A549 treated with GW870086 at 1 μM for 4 hours (cell line): ENCODE results near the gene MTHFD1. TPM values are rescaled to one million over a fixed set of nuclear protein-coding genes. Genes with fewer than 3 reads are reported as not detected.

Experiments
- total RNA-seq: library from RNA; stranded (reverse); fragments of 200-300 nt; extraction: Qiagen RNA extraction; gene quantifications from 5 replicates; pipeline ENCODE4 v1.2.3, GENCODE V29; 2022; ENCODE audit warnings: low read depth

The MTHFD1 gene
- 104 to 116 TPM (median 115 TPM) in 5 replicates for total RNA-seq

DNA sequence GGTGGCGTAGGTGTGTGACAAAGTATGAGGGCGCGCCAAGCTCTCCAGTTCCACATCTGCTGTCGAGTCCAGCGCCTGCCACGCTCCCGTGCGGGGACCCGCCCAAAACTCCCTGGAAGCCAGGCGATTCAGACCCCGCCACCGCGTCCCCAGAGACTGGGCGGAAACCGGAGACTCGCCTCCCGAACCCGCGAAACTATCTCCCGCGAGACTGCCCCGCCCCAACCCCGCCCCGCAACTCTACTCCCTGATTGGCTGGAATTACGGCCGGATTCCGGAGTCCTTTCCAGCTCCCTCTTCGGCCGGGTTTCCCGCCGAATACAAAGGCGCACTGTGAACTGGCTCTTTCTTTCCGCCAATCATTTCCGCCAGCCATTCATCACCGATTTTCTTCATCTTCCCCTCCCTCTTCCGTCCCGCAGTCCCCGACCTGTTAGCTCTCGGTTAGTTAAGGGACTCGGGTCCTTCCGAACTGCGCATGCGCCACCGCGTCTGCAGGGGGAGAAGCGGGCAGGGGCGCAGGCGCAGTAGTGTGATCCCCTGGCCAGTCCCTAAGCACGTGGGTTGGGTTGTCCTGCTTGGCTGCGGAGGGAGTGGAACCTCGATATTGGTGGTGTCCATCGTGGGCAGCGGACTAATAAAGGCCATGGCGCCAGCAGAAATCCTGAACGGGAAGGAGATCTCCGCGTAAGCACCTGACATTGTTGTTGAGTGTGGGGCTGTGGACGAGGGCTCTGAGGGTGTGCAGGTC, at the start of gene MTHFD1:
TSS of gene MTHFD1 (plus strand) at position 572 of the 751 bp plus-strand sequence. CDS start at position 647, 75 bp downstream.

DNA sequence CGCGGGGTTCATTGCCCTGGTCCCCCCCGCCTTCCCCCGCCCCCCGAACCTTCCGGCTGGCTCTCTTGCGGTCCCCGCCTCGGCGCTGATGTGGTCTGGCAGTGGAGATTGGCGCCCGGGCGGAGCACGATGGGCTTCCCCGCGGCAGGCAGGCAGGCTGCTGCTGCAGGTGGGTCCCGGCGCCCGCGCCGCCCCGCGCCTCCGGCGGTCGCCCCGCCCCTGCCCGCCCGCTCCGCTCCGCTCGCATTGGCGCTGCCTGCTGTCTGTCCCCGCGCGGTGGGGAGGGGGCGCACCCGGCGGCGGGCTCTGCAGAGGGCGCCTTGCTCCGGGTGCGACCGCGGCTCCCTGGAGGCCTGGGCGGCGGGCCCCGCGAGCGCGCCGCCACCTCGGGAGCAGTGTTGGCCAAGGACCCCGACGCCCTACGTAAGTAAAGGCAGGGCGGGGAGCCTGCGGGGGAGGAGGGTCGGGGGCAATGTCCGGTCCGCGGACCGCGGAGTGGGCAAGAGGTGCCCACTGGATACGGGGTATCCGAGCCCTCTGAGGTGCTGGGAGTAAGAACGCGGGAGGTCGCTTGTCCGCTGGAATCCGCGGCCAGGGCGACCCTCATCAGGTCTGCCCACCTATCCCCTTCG, 77.2 kb downstream of the MTHFD1 start, which contains the start of gene AKAP5:
TSS of gene AKAP5 (plus strand) at position 309 of the 632 bp plus-strand sequence. CDS start 2,896 bp downstream, outside the sequence.

DNA sequence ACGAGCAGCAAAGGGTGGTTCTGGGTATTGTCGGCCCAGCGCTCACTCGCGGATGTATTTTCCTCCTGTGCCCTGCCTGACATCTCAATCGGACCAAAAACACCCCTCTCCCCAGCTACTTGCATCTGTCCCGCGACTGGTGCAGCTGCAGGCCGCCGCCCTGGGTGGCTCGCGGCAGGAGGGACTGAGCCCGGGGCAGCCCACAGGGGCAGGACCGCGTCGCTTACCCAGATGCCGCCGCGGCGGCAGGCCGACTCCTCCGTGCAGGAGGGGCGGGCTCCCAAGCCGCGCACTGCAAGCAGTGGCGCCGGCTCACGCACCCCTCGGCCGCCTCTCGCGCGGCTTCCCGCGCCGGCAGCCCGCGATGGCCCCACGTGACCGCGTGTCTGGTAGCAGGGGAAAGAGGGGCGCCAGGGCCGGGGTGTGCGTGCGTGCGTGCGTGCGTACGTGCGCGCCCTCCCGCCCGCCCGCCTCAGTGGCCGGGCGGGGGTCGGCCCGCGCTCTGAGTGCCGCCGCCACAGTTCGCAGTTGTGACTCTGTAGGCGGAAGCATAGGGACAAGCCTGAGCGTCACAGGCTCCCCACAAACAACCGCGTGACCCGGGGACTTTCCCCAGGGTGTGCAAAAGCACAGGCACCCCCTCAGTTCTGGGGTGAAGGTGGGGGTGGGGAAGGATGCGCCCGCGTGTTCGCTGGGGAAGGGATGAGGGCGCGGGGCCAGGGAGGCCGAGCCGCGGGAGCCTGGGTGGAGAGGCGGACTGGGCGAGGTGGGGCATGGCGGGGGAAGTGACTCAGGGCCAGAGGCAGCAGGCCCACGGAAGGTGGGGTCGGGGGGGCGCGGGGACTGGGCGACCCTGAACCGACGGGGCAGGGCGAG, 115.5 kb downstream of the MTHFD1 start, which contains the start of gene ZBTB25:
TSS of gene ZBTB25 (minus strand) at position 405 of the 876 bp plus-strand sequence. CDS start 13,305 bp downstream, outside the sequence.

DNA sequence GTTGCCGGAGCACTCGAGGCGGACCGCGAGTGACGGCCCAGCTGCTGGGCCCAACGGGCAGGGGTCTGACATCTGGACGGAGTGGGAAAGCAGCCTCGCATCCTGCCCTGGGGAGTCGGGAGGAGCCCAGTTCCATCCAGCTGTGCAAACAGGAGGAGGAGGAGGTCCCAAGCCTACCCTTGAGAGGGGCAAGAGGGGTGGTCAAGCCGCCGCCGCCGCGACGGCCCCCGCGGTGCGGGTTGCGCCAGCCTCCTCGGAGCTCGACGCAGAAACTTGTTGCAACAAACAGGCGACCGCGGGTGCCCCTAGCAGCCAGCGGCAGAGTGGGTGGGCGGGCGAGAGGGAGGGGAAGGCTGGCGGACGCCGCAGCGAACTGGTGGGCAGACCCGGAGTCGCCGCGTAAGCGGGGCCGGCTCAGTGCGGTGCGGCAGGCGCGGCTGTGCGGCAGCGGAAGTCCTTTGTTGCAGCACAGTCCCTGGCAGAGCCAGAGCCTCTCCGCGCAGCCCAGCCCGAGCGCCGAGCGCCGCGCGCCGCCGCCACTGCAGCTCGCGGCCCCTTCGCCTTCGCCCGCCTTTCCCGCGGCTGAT, 116.2 kb downstream of the MTHFD1 start, which contains the start of gene ZBTB1:
TSS of gene ZBTB1 (plus strand) at position 461 of the 587 bp plus-strand sequence. CDS start 16,735 bp downstream, outside the sequence.

Other genes starting within 250 kb of the MTHFD1 start
- 0.09 to 0.29 TPM (median 0.13 TPM) in 4 of 5 replicates, not detected in the other for gene ESR2, start 94.0 kb upstream of the MTHFD1 start, total RNA-seq
- 0.30 to 0.50 TPM (median 0.37 TPM) in 5 replicates for gene AKAP5, start 77.1 kb downstream of the MTHFD1 start, total RNA-seq
- 3.7 to 6.4 TPM (median 5.7 TPM) in 5 replicates for gene ZBTB25, start 115.5 kb downstream of the MTHFD1 start, total RNA-seq
- 21.1 to 23.4 TPM (median 23.1 TPM) in 5 replicates for gene ZBTB1, start 116.4 kb downstream of the MTHFD1 start, total RNA-seq
- gene HSPA2, start 152.4 kb downstream of the MTHFD1 start, total RNA-seq = 34.1 to 40.2 TPM (median 36.5 TPM) in 5 replicates
- 0.15 to 0.65 TPM (median 0.29 TPM) in 5 replicates for gene PPP1R36, start 161.6 kb downstream of the MTHFD1 start, total RNA-seq